Activated naive CD4-positive, alpha-beta T cell treated with anti-CD3 and anti-CD28 coated beads, Interleukin-2, amount 10 ng/mL, durations not matched to agents 7 days and 5 days (primary cell): Measurements from ENCODE around the gene CNOT4.
"Not testable (repeated sequence)": the region's sequence is repeated elsewhere in the genome, so short reads cannot be mapped to it uniquely, and the experiment has no call there.

Experiments
- CTCF ChIA-PET: fragments of 350-600 bp; sonication (Branson Sonifier 250); formaldehyde crosslinking; loops from one replicate; lab custom pipeline; 2021; ENCODE audit warnings: antibody characterized with exemption; lab: Charles Lee
- DNase-seq: peaks from one replicate; pipeline ENCODE4 v3.0.0-alpha.2; 2020
- H3K27ac Mint-ChIP-seq: one replicate; pipeline ENCODE4 v1.8.0; 2021; ENCODE audit warnings: mild to moderate bottlenecking, moderate library complexity, mixed read lengths
- H3K27me3 Mint-ChIP-seq: one replicate; pipeline ENCODE4 v1.8.0; 2021; ENCODE audit warnings: mild to moderate bottlenecking, mixed read lengths
- H3K36me3 Mint-ChIP-seq: one replicate; pipeline ENCODE4 v1.8.0; 2021; ENCODE audit warnings: mixed read lengths
- H3K4me1 Mint-ChIP-seq: one replicate; pipeline ENCODE4 v1.8.0; 2021; ENCODE audit warnings: mixed read lengths
- H3K4me3 Mint-ChIP-seq: one replicate; pipeline ENCODE4 v1.8.0; 2021; ENCODE audit warnings: mild to moderate bottlenecking, moderate library complexity, mixed read lengths
- H3K9me3 Mint-ChIP-seq: one replicate; pipeline ENCODE4 v1.8.0; 2021; ENCODE audit warnings: mixed read lengths

CNOT4 gene

DNA sequence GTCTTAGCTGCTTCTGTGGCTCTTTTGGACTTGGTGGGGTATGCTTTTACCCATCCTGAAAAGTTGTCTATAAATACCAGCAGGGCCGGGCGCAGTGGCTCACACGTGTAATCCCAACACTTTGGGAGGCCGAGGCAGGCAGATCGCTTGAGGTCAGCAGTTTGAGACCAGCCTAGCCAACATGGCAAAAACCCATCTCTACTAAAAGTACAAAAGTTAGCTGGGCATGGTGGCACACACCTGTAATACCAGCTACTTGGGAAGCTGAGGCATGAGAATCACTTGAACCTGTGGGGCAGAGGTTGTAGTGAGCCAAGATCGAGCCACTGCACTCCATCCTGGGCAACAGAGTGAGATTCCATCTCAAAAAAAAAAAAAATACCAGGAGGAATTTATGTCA, 188.9 kb downstream of the CNOT4 start:
- H3K36me3 Mint-ChIP-seq, H3K27me3 Mint-ChIP-seq, CTCF ChIA-PET: not testable (repeated sequence)

DNA sequence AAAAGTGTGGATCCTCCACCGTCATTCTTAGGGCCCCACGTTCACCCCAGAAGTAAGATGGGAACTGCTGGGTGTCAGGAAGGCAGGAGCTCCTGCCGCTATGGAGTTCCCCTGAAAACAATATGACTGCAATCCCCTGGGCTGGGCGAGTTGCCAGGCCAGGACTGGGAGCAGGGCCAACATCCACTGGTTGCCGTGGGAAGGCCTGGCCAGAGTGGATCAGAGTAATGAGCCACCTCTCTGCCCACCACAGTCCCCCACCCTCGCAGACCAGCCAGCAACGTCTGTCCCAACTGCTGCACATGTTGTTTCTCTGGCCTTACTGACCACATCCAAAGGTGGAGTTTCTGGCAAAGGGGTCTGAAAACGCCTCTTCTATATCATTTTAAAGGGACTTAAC, 189.6 kb downstream of the CNOT4 start:
- H3K27me3 Mint-ChIP-seq: no peaks in the 10 kb centered on the region
- peaks cover 13% of the 10 kb centered on the region for H3K9me3 Mint-ChIP-seq
- DNase-seq: no peak
- H3K36me3 Mint-ChIP-seq: peaks cover 4% of the 10 kb centered on the region
- H3K4me3 Mint-ChIP-seq: no peak overlapping the region
- H3K27ac Mint-ChIP-seq: no peak overlapping the region
- no peaks in the 10 kb centered on the region for H3K4me1 Mint-ChIP-seq
- CTCF ChIA-PET: no interaction called here

More for the DNA sequence above, 188.9 kb downstream of the CNOT4 start:
- H3K9me3 Mint-ChIP-seq: peaks cover 17% of the 10 kb centered on the region
- H3K4me1 Mint-ChIP-seq, DNase-seq, H3K27ac Mint-ChIP-seq, H3K4me3 Mint-ChIP-seq: not testable (repeated sequence)

DNA sequence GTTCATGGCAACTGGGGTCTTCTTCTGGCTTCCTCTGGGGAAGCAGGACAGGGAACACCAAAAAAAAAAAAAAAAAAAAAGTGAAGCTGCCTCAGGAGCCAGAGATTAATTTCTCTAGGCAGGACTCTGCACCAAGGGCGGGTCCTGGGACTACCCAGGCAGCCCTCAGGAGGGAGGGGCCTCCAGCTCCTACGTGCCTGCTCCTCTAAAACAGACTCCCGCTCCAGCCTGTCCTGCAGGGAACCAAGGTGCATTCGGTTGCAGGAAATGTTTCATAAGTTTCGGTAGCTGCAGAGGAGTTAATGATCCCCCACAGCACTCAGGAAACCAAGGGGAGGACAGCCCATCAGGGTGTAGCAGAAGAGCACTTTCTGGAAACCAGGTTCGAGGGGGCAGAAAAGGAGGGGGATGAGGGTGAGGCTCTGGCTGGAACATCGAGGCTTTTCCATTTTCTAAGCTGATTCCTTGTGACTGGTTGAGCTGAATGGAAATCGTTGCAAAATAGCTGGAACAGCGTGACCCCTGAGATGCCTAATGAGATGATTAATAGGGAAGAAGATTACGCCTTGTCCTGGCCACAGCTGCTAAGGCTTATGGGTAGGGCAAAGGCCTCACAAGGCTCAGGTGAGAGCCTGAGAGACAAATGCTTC, 192.1 kb downstream of the CNOT4 start:
- CTCF ChIA-PET: no interaction called here
- Mint-ChIP-seq H3K27me3 (no peaks in the 10 kb centered on the region), H3K9me3 (no peaks in the 10 kb centered on the region), H3K4me1 (no peaks in the 10 kb centered on the region), H3K4me3 (no peak overlapping the region), H3K36me3 (no peaks in the 10 kb centered on the region), H3K27ac (no peak overlapping the region)
- no peak for DNase-seq

DNA sequence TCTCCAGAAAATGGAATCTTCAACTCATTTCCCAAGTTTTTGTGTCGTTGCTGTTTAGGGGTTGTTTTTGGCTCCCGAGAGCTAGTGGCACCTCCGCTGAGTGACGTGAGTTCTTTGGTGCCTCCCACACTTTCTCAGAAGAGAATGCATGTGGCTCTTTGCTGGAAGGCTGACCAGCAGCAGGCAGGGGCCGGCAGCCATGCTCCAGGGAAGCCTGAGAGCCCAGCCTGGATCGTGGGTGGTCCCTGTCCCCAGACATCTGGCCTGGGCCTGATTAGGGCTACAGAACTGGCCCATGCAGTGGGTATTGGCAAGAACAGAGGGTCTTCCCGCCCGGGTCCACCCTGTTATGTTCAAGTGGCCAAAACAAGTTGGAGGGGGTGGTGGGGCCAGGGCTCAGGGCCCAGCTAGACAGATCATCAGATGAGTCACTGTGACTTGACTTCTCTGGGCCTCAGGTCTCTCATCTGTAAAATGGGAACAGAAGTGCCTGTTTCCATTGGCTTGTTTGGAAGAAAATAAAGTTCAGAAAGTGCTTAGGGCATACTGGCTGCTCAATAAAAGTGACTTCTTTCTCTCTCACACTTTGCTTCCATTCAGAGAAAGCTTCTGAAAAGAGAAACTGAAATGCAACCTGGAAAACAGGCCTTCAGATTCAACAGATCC, 193.1 kb downstream of the CNOT4 start:
- Mint-ChIP-seq H3K27me3 (no peaks in the 10 kb centered on the region), H3K27ac (no peak overlapping the region)

DNA sequence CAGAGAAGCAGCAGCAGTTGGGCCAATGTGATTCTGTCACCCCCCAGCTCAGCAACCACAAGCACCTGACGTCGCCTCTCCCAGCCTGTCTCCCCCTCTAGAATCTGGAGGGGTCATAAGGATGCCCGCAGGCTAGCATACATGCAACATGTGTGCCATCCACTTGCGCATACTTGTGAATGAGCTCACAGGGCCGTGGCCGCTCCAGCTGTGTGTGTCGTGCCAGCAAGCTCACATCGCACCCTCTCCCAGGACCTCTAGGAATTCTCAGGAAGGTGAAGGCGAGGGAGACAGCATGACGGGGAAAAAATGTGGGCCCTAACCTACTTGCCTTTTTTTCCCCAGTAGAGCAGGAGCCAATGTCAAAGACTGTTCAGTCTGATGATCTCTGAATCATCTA, 195.9 kb downstream of the CNOT4 start:
- no peaks in the 10 kb centered on the region for H3K9me3 Mint-ChIP-seq
- no peak for DNase-seq
- no peak overlapping the region for H3K4me3 Mint-ChIP-seq
- H3K27me3 Mint-ChIP-seq: no peaks in the 10 kb centered on the region
- no peaks in the 10 kb centered on the region for H3K4me1 Mint-ChIP-seq
- CTCF ChIA-PET: no interaction called here
- H3K36me3 Mint-ChIP-seq: no peaks in the 10 kb centered on the region
- no peak overlapping the region for H3K27ac Mint-ChIP-seq

More for the DNA sequence above, 193.1 kb downstream of the CNOT4 start:
- no peaks in the 10 kb centered on the region for H3K36me3 Mint-ChIP-seq
- H3K4me1 Mint-ChIP-seq: no peaks in the 10 kb centered on the region
- H3K9me3 Mint-ChIP-seq: no peaks in the 10 kb centered on the region
- DNase-seq: no peak
- CTCF ChIA-PET: no interaction called here
- no peak overlapping the region for H3K4me3 Mint-ChIP-seq
